Coronary artery (tissue), 2 donors: ENCODE measurements around the gene MYO1C.

Experiments
- DNase-seq: peaks from one replicate; pipeline ENCODE4 v3.0.0-alpha.2; 2017; ENCODE audit warnings: low spot score
- H3K27ac ChIP-seq, 2 donors: fragments of 200-600 bp; sonication (generic); one replicate each; pipeline ENCODE4 v1.5.1; 2016 to 2019
- H3K4me3 ChIP-seq: fragments of 200-600 bp; sonication (generic); 2 replicates; pipeline ENCODE4 v1.5.1; 2016; ENCODE audit warnings: mild to moderate bottlenecking, moderate library complexity
- TF ChIP-seq, protein P1 (sequence below): fragments of 200-600 bp; sonication (generic); IDR thresholded peaks from one replicate; pipeline ENCODE4 v1.5.1; 2019; ENCODE audit warnings: antibody characterized with exemption

Gene MYO1C, protein sequence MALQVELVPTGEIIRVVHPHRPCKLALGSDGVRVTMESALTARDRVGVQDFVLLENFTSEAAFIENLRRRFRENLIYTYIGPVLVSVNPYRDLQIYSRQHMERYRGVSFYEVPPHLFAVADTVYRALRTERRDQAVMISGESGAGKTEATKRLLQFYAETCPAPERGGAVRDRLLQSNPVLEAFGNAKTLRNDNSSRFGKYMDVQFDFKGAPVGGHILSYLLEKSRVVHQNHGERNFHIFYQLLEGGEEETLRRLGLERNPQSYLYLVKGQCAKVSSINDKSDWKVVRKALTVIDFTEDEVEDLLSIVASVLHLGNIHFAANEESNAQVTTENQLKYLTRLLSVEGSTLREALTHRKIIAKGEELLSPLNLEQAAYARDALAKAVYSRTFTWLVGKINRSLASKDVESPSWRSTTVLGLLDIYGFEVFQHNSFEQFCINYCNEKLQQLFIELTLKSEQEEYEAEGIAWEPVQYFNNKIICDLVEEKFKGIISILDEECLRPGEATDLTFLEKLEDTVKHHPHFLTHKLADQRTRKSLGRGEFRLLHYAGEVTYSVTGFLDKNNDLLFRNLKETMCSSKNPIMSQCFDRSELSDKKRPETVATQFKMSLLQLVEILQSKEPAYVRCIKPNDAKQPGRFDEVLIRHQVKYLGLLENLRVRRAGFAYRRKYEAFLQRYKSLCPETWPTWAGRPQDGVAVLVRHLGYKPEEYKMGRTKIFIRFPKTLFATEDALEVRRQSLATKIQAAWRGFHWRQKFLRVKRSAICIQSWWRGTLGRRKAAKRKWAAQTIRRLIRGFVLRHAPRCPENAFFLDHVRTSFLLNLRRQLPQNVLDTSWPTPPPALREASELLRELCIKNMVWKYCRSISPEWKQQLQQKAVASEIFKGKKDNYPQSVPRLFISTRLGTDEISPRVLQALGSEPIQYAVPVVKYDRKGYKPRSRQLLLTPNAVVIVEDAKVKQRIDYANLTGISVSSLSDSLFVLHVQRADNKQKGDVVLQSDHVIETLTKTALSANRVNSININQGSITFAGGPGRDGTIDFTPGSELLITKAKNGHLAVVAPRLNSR

GRCh38 chr17:1492249-1493206 lies at the start of gene MYO1C:
Gene MYO1C, minus strand, starts transcription at chr17:1492686. Its CDS starts 199 bp downstream, at chr17:1492487.
- TF ChIP-seq, protein P1, sequence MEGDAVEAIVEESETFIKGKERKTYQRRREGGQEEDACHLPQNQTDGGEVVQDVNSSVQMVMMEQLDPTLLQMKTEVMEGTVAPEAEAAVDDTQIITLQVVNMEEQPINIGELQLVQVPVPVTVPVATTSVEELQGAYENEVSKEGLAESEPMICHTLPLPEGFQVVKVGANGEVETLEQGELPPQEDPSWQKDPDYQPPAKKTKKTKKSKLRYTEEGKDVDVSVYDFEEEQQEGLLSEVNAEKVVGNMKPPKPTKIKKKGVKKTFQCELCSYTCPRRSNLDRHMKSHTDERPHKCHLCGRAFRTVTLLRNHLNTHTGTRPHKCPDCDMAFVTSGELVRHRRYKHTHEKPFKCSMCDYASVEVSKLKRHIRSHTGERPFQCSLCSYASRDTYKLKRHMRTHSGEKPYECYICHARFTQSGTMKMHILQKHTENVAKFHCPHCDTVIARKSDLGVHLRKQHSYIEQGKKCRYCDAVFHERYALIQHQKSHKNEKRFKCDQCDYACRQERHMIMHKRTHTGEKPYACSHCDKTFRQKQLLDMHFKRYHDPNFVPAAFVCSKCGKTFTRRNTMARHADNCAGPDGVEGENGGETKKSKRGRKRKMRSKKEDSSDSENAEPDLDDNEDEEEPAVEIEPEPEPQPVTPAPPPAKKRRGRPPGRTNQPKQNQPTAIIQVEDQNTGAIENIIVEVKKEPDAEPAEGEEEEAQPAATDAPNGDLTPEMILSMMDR: no peak
- H3K27ac ChIP-seq: peak within 1 kb of the TSS; percentile 92 to 100
- DNase-seq: no peak
- peak within 1 kb of the TSS; percentile 96 for H3K4me3 ChIP-seq

DNA sequence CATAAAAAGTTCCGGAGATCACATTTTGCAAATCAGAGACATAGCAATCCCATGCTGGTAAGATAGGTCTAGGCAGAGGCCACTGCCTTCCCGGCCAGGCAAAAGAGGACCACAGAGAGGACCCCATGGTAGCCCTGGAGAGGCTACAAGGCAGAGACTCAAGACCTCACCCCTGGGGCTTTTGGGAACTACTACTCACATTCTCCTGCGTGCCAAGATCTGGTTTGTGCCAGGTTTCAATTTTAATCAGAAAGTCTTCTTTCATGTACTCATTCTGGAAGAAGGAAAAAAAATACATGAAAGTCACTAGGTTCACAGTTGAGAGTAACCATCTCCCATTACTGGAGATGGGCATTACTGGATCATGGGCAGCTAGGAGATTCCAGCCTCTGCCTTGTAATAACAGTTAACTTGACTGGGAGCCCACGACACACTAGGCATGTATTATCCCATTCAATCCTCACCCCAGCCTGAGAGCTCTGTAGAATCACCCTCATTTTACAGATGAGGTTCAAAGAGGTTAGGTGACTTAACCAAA lies 49.0 kb upstream of the MYO1C start:
- no peak for DNase-seq
- H3K4me3 ChIP-seq: no peak overlapping the region
- no peak overlapping the region for H3K27ac ChIP-seq
- TF ChIP-seq, protein P1: no peak

DNA sequence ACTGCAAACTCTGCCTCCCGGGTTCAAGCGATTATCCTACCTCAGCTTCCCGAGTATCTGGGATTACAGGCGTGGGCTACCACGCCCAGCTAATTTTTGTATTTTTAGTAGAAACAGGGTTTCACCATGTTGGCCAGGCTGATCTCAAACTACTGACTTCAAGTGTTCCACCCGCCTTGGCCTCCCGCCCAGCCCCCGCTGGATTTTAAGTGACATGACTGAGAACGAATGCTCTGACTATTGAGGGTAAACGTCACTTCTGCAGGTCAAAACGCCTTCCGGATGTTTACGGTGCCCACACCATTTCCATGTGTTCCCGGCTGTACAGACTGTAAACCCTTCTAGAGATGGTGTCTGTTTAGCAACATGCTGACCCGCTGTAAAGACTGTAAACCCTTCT lies 47.3 kb upstream of the MYO1C start:
- no peak for DNase-seq
- no peak overlapping the region for H3K4me3 ChIP-seq
- H3K27ac ChIP-seq: no peak overlapping the region
- TF ChIP-seq, protein P1: no peak

GRCh38 chr17:1535737-1536136 lies 43.3 kb upstream of the MYO1C start:
- TF ChIP-seq, protein P1: no peak
- DNase-seq: no peak
- no peak overlapping the region for H3K4me3 ChIP-seq

DNA sequence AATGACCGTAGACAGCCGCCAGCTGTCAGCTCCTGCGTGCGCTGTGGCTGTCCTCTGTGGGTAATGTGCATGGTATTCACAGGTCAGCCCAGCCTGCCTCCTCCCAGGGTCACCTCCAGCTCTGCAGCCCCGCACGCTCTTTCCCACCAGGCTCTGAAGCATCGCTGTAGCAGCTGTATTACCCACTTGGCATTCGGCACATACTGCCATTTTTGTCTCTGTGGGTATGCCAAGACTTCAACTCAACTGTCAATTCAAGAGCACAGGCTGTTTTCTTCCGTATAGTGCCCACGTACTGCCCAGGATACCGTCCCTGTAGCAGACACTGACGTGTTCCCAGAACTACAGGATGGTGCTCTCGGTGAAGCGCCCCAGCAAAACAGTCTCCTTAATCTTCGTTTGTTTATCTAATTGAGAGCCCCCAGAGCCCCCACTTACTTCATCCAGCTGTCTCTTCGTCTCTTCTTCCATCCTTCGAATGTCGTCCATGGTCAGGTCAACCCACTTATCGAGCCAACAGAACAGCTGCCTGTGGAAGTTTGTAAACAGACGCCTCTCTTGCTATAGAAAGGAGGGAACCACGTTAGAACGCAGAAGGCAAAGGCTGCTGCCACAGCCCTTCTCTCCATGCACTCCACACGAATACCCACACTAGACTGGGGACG lies 41.3 kb upstream of the MYO1C start:
- TF ChIP-seq, protein P1: no peak
- no peak for DNase-seq
- Histone ChIP-seq H3K27ac (no peak overlapping the region), H3K4me3 (no peak overlapping the region)

More at GRCh38 chr17:1535737-1536136, 43.3 kb upstream of the MYO1C start:
- H3K27ac ChIP-seq: no peak overlapping the region
